SK-N-SH treated with all-trans-retinoic acid at 6 μM for 48 hours (cell line): ENCODE measurements around the gene MORF4L1.

ENCODE experiments used
- ZFP3 ChIP-seq: fragments of 250-450 bp; sonication (Bioruptor Pico); IDR thresholded peaks from 2 replicates; pipeline ENCODE4 v1.5.0; 2020; ENCODE audit warnings: mild to moderate bottlenecking, moderate library complexity
- TF ChIP-seq, protein P1 (sequence below): fragments of 250-450 bp; sonication (Bioruptor Pico); IDR thresholded peaks from 2 replicates; pipeline ENCODE4 v1.5.0; 2020; ENCODE audit warnings: mild to moderate bottlenecking, moderate library complexity

DNA sequence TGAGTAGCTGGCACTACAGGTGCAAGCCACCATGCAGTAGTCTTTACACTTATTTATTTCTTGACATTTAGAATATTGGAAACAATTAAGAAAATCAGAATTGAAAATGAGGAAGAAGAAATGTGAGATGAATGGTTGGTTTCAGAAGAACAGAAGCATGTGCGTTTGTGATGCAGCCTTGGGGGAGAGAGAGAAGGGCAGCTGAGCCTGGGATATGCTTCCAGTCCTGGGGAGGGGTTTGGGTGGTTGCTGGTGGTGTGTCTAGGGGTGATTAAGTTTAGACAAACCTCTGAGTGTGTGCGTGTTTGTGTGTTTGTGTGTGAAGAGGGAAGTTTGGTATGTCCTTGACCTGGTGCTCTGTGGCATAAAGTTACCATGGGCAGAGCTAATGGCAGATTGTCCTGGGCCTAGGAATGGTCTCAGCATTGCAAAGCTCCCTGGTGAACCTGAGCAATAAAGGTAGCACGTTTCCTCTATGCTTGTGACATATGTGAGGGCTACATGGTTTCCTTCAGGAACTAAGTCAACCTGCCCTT lies 36.5 kb downstream of the MORF4L1 start:
- TF ChIP-seq, protein P1, sequence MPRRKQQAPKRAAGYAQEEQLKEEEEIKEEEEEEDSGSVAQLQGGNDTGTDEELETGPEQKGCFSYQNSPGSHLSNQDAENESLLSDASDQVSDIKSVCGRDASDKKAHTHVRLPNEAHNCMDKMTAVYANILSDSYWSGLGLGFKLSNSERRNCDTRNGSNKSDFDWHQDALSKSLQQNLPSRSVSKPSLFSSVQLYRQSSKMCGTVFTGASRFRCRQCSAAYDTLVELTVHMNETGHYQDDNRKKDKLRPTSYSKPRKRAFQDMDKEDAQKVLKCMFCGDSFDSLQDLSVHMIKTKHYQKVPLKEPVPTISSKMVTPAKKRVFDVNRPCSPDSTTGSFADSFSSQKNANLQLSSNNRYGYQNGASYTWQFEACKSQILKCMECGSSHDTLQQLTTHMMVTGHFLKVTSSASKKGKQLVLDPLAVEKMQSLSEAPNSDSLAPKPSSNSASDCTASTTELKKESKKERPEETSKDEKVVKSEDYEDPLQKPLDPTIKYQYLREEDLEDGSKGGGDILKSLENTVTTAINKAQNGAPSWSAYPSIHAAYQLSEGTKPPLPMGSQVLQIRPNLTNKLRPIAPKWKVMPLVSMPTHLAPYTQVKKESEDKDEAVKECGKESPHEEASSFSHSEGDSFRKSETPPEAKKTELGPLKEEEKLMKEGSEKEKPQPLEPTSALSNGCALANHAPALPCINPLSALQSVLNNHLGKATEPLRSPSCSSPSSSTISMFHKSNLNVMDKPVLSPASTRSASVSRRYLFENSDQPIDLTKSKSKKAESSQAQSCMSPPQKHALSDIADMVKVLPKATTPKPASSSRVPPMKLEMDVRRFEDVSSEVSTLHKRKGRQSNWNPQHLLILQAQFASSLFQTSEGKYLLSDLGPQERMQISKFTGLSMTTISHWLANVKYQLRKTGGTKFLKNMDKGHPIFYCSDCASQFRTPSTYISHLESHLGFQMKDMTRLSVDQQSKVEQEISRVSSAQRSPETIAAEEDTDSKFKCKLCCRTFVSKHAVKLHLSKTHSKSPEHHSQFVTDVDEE: no peak
- TF ChIP-seq ZFP3 (CRISPR knock-in tag): no peak
